Measurements from ENCODE around the gene RAPGEF1.

Gene RAPGEF1

DNA sequence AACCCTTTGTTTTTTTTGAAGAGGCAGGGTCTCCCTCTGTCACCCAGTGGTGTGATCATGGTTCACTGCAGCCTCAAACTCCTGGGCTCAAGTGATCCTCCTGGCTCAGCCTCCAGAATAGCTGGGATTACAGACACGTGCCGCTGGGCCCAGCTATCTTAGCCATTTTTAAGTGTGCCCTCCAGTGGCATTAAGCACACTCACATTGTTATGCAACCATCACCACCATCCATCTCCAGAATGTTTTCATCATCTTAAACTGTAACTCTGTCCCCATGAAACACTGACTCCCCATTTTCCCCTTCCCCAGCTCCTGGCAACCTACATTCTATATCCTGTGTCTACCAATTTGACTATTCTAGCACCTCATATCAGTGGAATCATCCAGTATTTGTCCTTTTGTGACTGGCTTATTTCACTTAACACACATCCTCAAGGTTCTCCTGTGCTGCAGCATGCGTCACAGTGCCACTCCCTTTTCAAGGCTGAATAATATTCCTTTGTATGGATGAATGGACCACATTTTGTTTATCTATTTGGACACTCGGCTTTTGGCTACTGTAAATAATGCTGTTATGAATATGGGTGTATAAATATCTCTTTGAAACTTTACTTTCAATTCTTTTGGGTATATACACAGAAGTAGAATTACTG lies 12.5 kb upstream of the RAPGEF1 start:
- in situ Hi-C loops (cut with MboI; ENCODE audit: low sequenced_read_pairs) = loop anchor here (25.0 kb wide), 1 partner anchor 510 kb away; no protein-coding TSS in a partner anchor

GRCh38 chr9:131748411-131748955 lies 8.6 kb upstream of the RAPGEF1 start:
- in situ Hi-C loops (cut with MboI; ENCODE audit: low sequenced_read_pairs) = no loop called here

- in situ Hi-C loops (cut with MboI; ENCODE audit: low sequenced_read_pairs) = no loop called here
Measured at GRCh38 chr9:131747352-131747751, 7.5 kb upstream of the RAPGEF1 start.

DNA sequence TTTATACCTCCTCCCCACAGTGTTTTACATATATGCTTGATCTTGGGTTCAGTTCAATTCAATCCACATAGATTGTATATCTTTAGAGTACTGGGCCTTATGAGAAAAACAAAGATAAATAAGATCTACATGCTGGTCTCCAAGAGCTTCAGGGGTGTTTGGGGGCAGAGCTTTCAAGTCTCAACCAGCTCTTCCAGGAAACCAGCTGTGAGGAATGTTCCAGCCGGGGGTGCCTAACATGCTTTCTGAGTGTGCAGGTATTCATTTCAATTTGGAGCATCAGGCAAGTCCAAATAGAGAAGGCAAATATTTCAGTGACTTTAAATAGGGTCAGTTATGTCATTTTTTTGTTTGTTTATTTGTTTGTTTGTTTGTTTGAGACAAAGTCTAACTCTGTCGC lies 5.7 kb upstream of the RAPGEF1 start:
- in situ Hi-C loops (cut with MboI; ENCODE audit: low sequenced_read_pairs) = no loop called here

DNA sequence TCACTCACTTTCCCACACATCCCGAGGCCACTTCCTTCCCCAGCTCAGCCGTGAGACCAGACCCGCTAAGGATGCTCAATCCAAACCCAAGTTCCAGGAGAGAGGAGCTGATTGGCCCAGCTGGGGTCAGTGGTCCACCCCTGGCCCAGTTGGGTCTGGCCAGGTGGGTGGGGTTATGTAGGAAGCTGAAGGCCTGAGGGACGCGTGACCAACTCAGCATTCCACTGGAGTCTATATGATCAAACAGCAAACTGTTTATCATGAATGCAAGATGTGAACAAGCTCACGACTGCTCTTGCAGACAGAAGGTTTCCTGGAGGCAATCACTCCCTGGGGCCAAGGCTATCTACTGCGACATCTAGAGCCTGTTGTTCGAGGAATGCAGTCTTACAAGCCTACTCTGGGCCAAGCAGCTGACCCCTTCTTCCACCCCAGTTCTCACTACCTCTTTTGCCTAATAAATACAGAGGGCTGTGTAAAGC lies 4.9 kb upstream of the RAPGEF1 start:
- in situ Hi-C loops (cut with MboI; ENCODE audit: low sequenced_read_pairs) = no loop called here

GRCh38 chr9:131744171-131744719 lies 4.4 kb upstream of the RAPGEF1 start:
- in situ Hi-C loops (cut with MboI; ENCODE audit: low sequenced_read_pairs) = no loop called here

GRCh38 chr9:131743501-131743900 lies 3.6 kb upstream of the RAPGEF1 start:
- in situ Hi-C loops (cut with MboI; ENCODE audit: low sequenced_read_pairs) = no loop called here

- in situ Hi-C loops (cut with MboI; ENCODE audit: low sequenced_read_pairs) = no loop called here
Measured at GRCh38 chr9:131743096-131743495, 3.2 kb upstream of the RAPGEF1 start.

GRCh38 chr9:131740898-131741297 lies 1.0 kb upstream of the RAPGEF1 start:
- in situ Hi-C loops (cut with MboI; ENCODE audit: low sequenced_read_pairs) = no loop called here

DNA sequence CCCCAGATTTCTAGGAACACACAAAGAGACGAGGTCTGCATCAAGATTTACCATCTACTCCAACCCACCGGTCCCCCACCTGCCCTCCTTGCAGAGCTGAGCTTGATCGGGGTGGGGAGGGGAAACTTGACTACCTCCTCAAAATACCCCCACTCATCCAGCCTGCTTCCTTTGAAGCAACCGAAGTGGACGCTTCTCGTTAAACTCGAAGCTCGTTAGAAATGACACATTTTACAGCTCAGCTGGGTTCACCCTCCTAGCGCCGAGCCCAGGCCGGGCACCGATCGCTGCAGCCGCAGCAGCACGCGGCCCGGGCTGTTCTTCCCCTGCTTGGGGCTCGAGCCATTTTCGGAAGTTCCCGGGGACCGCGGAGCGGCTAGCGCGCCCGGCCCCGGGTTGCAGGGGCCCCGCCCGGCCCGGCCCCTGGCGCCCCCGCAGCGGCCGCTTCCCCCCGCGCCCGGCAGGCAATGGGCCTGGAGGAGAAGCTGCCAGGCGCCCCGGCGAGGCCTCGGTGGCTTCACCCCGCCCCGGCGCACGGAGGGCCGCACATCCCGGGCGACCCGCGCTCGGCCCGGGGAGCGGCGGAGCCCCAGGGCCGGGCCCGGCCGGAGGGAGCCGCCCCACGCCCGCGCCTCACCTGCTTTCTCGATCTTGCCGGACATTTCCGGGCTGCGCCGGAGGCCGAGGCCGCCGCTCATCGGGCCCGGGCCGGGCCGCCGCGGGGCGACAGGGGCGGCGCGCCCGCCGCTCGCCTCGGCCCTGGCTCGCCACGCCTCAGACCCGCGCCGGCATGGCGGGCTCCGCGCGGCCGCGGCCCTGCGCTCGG lies 530 bp downstream of the RAPGEF1 start:
- in situ Hi-C loops (cut with MboI; ENCODE audit: low sequenced_read_pairs) = no loop called here

- in situ Hi-C loops (cut with MboI; ENCODE audit: low sequenced_read_pairs) = no loop called here
Measured at GRCh38 chr9:131738293-131739132, 1.4 kb downstream of the RAPGEF1 start.

DNA sequence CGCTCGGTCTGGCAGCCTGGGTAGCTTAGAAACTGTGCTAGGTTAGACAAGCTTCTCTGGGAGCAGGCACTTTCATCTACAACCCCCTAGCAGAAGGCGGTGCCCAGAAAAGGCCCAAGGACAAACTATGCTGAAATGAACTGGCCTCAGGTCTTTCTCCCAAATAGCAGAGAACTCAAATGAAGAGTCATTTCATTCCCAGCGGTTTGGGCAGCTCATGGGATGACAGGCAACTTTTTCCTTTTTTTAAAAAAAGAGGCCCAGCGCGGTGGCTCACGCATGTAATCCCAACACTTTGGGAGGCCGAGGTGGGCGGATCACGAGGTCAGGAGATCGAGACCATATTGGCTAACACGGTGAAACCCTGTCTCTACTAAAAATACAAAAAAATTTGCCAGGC lies 2.5 kb downstream of the RAPGEF1 start:
- in situ Hi-C loops (cut with MboI; ENCODE audit: low sequenced_read_pairs) = no loop called here

- in situ Hi-C loops (cut with MboI; ENCODE audit: low sequenced_read_pairs) = no loop called here
Measured at GRCh38 chr9:131736431-131736830, 3.4 kb downstream of the RAPGEF1 start.

DNA sequence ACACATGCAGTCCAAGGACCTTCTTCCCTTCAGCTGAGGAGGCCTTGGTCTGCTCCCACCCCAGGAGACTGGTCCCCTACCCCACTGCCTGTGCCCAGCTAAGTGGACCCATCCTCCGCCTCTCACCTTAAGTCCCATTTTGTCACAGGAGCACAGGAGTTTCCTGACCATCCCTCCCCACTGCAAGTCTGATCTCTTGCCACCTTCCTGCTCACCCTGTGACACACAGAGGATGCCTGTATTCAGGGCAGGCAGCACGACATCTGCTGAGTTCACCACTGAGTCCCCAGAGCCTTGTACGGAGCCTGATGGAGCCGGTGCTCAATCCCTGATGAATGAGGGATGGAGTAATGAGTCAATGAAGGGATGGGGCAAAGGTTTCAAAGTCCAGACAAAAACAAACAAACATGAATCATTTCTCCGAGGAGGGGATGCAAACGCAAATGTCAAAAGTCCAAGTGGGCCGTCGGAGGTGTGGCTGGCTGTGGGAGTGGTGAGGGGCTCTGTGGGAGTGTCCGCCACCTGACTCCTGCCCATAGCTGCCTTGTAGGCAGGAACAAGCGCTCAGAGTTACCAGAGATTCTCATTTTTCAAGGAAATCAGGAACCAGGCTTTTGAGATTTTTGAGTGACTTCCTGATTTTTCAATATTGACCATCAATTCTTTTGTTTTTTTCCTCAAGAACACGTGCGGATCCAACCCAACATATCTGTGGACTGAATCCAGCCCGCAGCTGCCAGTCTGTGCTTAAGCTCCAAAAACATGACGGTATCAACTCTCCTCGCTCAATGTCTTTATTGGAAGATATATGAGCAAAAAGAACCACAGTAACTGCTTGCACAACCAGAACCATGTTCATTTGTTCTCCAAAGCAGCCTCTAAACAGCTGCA lies 4.4 kb downstream of the RAPGEF1 start:
- in situ Hi-C loops (cut with MboI; ENCODE audit: low sequenced_read_pairs) = no loop called here

- in situ Hi-C loops (cut with MboI; ENCODE audit: low sequenced_read_pairs) = no loop called here
Measured at GRCh38 chr9:131734781-131735180, 5.1 kb downstream of the RAPGEF1 start.

GRCh38 chr9:131734165-131734610 lies 5.7 kb downstream of the RAPGEF1 start:
- in situ Hi-C loops (cut with MboI; ENCODE audit: low sequenced_read_pairs) = no loop called here

GRCh38 chr9:131733541-131734061 lies 6.3 kb downstream of the RAPGEF1 start:
- in situ Hi-C loops (cut with MboI; ENCODE audit: low sequenced_read_pairs) = no loop called here

GRCh38 chr9:131732636-131733289 lies 7.1 kb downstream of the RAPGEF1 start:
- in situ Hi-C loops (cut with MboI; ENCODE audit: low sequenced_read_pairs) = no loop called here

GRCh38 chr9:131732061-131732526 lies 7.8 kb downstream of the RAPGEF1 start:
- in situ Hi-C loops (cut with MboI; ENCODE audit: low sequenced_read_pairs) = no loop called here

All from hTERT RPE-1 (cell line).